ENCODE results near the gene GJA9. TPM values are rescaled to one million over a fixed set of nuclear protein-coding genes. Genes with fewer than 3 reads are reported as not detected.

The GJA9 gene
- total RNA-seq, 1 donor from 2014 or later = not detected

DNA sequence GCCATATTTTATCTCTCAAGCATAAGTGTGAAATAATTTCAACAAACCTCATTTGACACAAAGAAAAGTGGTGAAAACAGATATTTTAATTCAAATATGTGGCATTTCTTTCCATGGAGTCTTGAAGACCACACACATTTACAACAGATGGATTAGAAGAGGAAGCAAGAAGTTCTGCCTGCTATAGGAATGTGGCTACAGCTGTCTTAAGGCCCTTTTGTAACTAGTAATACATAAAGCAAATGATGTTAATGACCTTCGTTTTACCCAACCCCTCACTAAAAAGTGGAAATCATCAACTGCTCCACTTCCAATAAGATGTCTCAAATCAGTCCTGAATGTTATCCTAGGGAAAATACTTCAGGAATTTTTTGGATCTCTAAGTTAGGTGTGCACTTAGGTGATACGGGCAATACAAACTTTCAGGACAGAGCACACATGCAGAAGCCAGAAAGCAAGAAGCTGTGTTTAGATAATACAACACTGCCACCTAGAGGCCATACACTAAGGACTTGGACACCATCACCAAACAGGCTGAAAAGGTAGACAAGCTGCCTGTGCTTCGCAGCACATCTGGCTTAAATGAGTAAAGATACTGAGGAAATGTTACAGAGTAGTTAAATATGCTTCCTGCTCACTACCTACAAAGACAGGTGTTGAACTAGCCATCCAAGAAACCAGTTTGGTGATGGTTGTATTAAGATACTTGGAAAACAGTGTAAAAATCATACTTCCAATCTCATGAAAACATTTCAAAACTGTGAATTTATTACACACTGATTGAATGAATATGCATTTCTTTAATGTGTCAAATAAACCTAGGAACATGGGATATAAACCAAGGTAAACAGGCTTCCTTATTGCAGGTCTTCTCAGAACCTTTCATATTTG is 46.2 kb downstream of the GJA9 start:
- DNase-seq (ENCODE audit: low spot score) = peak; percentile 34
- Mint-ChIP-seq H3K27me3 (ENCODE audit: insufficient read depth) (peaks cover 16% of the 10 kb centered on the region), H3K36me3 (ENCODE audit: low read depth) (peaks cover 8% of the 10 kb centered on the region), H3K4me1 (ENCODE audit: low read depth) (peaks cover 7% of the 10 kb centered on the region), H3K27ac (no peak overlapping the region), H3K9me3 (no peaks in the 10 kb centered on the region), H3K4me3 (no peak overlapping the region)
- intact Hi-C loops (cut with micrococcal nuclease) = loop anchor here (1.0 to 10.0 kb wide), 6 partner anchors 250 to 1380 kb away; partner anchors contain the start of gene SF3A3

DNA sequence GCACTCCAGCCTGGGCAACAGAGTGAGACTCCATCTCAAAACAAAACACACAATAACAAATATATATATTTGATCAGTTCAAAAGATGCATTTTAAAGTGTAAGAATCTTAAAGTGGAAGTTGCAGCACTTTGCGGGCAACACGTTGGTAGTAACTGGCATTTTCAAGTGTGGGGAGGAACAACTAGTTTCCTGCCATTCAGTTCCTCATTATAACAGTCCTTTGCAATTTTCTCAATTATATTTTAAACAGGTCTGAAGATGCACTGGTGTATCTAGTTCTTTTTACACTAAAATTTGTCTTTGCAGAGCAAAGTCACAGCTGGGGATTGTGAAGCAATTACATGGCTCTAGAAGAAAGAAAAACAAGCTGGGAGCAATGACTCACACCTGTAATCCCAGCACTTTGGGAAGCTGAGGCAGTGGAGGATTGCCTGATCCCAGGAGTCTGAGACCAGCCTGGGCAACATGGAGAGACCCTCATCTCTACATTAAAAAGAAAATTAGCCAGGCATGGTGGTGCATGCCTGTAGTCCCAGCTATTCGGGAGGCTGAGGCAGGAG is 47.1 kb downstream of the GJA9 start:
- peaks cover 6% of the 10 kb centered on the region for H3K36me3 Mint-ChIP-seq (ENCODE audit: low read depth)
- H3K4me1 Mint-ChIP-seq (ENCODE audit: low read depth) = peaks cover 7% of the 10 kb centered on the region
- peaks cover 19% of the 10 kb centered on the region for H3K27me3 Mint-ChIP-seq (ENCODE audit: insufficient read depth)
- H3K27ac Mint-ChIP-seq = no peak overlapping the region
- intact Hi-C loops (cut with micrococcal nuclease) = loop anchor here (10.0 kb wide), 2 partner anchors 250 to 1380 kb away; no protein-coding TSS in a partner anchor
- DNase-seq (ENCODE audit: low spot score) = no peak
- no peak overlapping the region for H3K4me3 Mint-ChIP-seq
- H3K9me3 Mint-ChIP-seq = no peaks in the 10 kb centered on the region

DNA sequence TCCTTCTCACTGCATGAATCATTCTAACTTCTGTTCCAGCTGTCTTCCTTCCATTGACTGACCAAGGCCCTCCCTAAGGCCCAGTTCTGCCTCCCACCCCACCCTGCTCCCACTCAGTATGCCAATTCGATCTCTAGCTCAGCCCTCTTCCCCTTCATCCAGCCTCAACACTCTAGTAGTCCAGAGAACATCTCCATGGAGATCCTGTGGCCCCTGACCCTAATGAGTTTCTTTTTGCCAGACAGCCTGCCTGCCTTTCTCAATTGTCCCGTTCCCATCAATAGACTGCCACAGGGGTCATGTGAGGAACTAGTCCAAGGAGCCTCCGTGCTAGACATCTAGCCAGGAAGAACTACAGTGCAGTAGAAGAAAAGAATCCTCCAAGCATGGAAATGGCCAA is 48.2 kb downstream of the GJA9 start:
- DNase-seq (ENCODE audit: low spot score) = no peak
- Mint-ChIP-seq H3K4me3 (no peak overlapping the region), H3K27ac (no peak overlapping the region), H3K36me3 (ENCODE audit: low read depth) (peaks cover 2% of the 10 kb centered on the region), H3K9me3 (no peaks in the 10 kb centered on the region), H3K27me3 (ENCODE audit: insufficient read depth) (peaks cover 22% of the 10 kb centered on the region), H3K4me1 (ENCODE audit: low read depth) (peaks cover 7% of the 10 kb centered on the region)
- intact Hi-C loops (cut with micrococcal nuclease) = loop anchor here (10.0 kb wide), 2 partner anchors 248 to 1378 kb away; no protein-coding TSS in a partner anchor

DNA sequence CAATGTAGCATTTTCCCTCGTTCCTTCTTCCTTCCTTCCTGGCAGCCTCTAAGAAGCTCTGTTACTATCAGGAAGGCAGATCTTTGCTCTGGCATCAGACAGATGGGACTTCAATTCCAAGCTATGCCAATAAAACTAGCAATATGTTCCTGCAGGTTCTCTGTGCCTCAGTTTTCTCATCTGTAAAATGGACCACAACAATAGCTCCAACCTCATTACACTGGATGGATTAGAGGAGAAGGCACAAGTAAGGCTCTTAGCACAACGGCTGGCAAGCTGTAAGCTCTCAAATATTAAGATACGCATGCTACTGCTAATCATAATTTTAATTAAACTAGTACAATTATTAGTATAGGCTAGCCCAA is 49.0 kb downstream of the GJA9 start:
- Mint-ChIP-seq H3K27ac (no peak overlapping the region), H3K4me3 (no peak overlapping the region), H3K9me3 (no peaks in the 10 kb centered on the region), H3K4me1 (ENCODE audit: low read depth) (peaks cover 7% of the 10 kb centered on the region), H3K36me3 (ENCODE audit: low read depth) (no peaks in the 10 kb centered on the region), H3K27me3 (ENCODE audit: insufficient read depth) (peaks cover 23% of the 10 kb centered on the region)
- DNase-seq (ENCODE audit: low spot score) = no peak
- intact Hi-C loops (cut with micrococcal nuclease) = loop anchor here (10.0 kb wide), 2 partner anchors 248 to 1378 kb away; no protein-coding TSS in a partner anchor

DNA sequence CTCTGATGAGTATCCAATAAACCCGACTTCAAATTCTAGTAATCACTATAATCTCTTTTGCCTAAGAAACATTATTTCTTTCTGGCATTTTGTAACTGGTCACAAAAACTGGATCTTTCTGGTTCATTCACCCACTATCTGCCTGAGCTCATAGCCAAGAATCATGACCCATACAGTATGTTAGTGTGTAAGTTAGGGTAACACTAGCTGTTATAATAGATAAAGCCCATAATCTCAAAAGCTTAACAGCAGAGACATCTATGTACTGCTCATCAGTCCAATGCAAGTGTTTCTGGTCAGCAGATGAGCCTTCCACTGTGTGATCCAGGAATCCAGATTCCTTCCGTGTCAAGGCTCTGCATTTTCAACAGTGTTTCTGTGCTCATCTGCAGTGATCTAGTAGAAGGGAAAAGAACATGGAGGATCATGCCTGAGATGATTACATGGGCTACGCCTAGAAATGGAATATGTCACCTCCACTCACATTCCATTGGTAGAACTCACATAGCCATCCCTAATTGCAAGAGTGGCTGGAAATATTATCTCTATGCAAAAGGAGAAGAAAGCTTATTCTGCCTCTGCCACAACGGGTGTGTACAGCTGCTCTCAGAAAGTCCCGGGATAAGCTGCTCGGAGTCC is 49.5 kb downstream of the GJA9 start:
- Mint-ChIP-seq H3K36me3 (ENCODE audit: low read depth) (no peaks in the 10 kb centered on the region), H3K27me3 (ENCODE audit: insufficient read depth) (peaks cover 27% of the 10 kb centered on the region), H3K9me3 (no peaks in the 10 kb centered on the region), H3K4me1 (ENCODE audit: low read depth) (peaks cover 7% of the 10 kb centered on the region), H3K4me3 (no peak overlapping the region), H3K27ac (no peak overlapping the region)
- no peak for DNase-seq (ENCODE audit: low spot score)
- intact Hi-C loops (cut with micrococcal nuclease) = loop anchor here (10.0 kb wide), 2 partner anchors 247 to 1377 kb away; no protein-coding TSS in a partner anchor

DNA sequence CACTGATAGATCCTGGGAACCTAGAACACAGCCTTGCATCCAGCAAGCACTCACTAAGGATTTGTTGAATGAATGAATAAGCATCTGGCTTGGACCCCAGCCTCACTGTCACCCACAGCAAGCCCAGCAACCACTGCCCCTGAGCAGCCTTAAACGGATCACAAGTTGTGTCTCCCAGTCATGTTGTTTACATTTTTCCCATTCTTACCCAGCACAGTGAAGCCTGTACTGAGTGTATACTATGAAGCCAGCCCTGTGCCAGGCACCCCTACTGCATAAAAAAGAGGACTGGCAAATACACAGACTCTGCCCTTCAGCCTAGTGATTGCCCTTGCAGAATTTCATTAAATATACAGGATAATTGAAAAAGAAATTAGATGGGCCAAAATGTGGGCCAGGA is 52.0 kb downstream of the GJA9 start:
- no peak for DNase-seq (ENCODE audit: low spot score)
- H3K4me1 Mint-ChIP-seq (ENCODE audit: low read depth) = no peaks in the 10 kb centered on the region
- no peak overlapping the region for H3K4me3 Mint-ChIP-seq
- peaks cover 38% of the 10 kb centered on the region for H3K27me3 Mint-ChIP-seq (ENCODE audit: insufficient read depth)
- no peaks in the 10 kb centered on the region for H3K9me3 Mint-ChIP-seq
- no peak overlapping the region for H3K27ac Mint-ChIP-seq
- intact Hi-C loops (cut with micrococcal nuclease) = no loop called here
- no peaks in the 10 kb centered on the region for H3K36me3 Mint-ChIP-seq (ENCODE audit: low read depth)

DNA sequence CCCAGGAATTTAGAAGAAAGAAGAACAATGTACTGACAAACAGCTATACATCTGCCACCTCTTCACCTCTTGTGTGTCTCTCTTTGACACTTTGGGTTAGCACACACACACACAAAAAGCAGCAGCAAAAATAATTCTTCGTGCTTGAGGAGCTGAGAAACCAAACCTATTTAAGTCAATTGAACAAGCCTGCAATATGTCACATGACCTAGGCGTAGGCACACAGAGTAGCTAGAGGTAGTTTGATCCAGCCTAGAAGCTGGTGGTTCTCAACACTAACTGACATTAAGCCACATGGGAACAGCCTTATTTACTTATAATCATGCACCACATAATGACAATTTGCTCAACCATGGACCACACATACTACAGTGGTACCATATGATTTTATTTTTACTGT is 54.1 kb downstream of the GJA9 start:
- no peak overlapping the region for H3K4me3 Mint-ChIP-seq
- no peak for DNase-seq (ENCODE audit: low spot score)
- no peak overlapping the region for H3K27ac Mint-ChIP-seq
- peaks cover 43% of the 10 kb centered on the region for H3K27me3 Mint-ChIP-seq (ENCODE audit: insufficient read depth)
- intact Hi-C loops (cut with micrococcal nuclease) = no loop called here
- no peaks in the 10 kb centered on the region for H3K36me3 Mint-ChIP-seq (ENCODE audit: low read depth)
- no peaks in the 10 kb centered on the region for H3K4me1 Mint-ChIP-seq (ENCODE audit: low read depth)
- no peaks in the 10 kb centered on the region for H3K9me3 Mint-ChIP-seq

DNA sequence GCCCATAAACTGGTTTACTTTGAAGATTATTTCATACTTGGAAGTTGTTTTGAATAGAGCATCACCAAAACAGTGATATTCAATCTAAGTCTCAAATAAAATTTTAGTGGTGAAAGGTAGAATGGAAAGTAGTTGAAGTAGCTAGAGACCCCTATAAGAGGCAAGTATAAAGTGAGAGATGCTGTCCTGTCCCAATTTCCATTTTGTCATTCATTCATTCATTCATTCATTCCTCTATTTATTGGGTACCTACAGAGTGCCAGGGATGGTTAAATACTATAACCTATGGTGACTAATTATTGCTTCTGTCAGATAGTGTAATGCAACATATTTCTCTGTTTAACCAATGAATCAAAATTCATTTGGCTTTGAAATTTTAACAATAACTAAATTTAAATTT is 54.5 kb downstream of the GJA9 start:
- no peak overlapping the region for H3K4me3 Mint-ChIP-seq
- H3K27ac Mint-ChIP-seq = no peak overlapping the region
- no peaks in the 10 kb centered on the region for H3K36me3 Mint-ChIP-seq (ENCODE audit: low read depth)
- intact Hi-C loops (cut with micrococcal nuclease) = no loop called here
- no peaks in the 10 kb centered on the region for H3K9me3 Mint-ChIP-seq
- DNase-seq (ENCODE audit: low spot score) = no peak
- peaks cover 45% of the 10 kb centered on the region for H3K27me3 Mint-ChIP-seq (ENCODE audit: insufficient read depth)
- no peaks in the 10 kb centered on the region for H3K4me1 Mint-ChIP-seq (ENCODE audit: low read depth)

DNA sequence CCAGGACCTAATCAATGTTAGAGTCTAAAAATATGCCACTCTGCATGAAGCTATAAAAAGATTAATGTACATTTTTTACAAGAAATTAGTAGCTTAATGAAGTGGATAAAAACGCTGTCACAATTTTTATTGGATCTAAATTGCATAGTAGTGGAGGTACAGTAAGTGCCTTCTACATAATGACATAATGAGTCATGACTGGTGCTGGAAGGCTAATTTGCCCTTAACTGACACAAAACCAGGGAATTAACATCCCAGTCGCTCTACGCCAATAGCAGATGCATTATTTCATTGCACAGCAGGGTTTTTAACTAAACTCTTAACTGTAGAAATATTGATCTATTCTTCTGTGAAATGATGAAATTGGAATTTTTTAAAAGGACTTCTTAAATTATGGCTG is 55.1 kb downstream of the GJA9 start:
- Mint-ChIP-seq H3K4me3 (no peak overlapping the region), H3K4me1 (ENCODE audit: low read depth) (no peaks in the 10 kb centered on the region), H3K27me3 (ENCODE audit: insufficient read depth) (peaks cover 43% of the 10 kb centered on the region), H3K27ac (no peak overlapping the region), H3K9me3 (no peaks in the 10 kb centered on the region), H3K36me3 (ENCODE audit: low read depth) (no peaks in the 10 kb centered on the region)
- intact Hi-C loops (cut with micrococcal nuclease) = no loop called here
- DNase-seq (ENCODE audit: low spot score) = no peak

Other genes with a start within 250 kb of the GJA9 start
- gene RRAGC, start 21.8 kb downstream of the GJA9 start, total RNA-seq = 12.9 and 13.4 TPM in 2 replicates
- 38.4 and 39.7 TPM in 2 replicates for gene MYCBP, start 8.2 kb downstream of the GJA9 start, total RNA-seq
- not detected in 2 replicates for gene RHBDL2, start 60.2 kb upstream of the GJA9 start, total RNA-seq
- 78.1 and 78.5 TPM in 2 replicates for gene AKIRIN1, start 109.7 kb upstream of the GJA9 start, total RNA-seq
- 143 and 150 TPM in 2 replicates for gene NDUFS5, start 144.8 kb upstream of the GJA9 start, total RNA-seq